HS-27A (cell line): ENCODE results near the gene CMTM7.
"Not testable (repeated sequence)": the region's sequence is repeated elsewhere in the genome, so short reads cannot be mapped to it uniquely, and the experiment has no call there.

Experiments used
- DNase-seq: peaks from one replicate; pipeline ENCODE4 v3.0.0-alpha.2; 2012; ENCODE audit warnings: low read depth, missing footprints

CMTM7 gene

DNA sequence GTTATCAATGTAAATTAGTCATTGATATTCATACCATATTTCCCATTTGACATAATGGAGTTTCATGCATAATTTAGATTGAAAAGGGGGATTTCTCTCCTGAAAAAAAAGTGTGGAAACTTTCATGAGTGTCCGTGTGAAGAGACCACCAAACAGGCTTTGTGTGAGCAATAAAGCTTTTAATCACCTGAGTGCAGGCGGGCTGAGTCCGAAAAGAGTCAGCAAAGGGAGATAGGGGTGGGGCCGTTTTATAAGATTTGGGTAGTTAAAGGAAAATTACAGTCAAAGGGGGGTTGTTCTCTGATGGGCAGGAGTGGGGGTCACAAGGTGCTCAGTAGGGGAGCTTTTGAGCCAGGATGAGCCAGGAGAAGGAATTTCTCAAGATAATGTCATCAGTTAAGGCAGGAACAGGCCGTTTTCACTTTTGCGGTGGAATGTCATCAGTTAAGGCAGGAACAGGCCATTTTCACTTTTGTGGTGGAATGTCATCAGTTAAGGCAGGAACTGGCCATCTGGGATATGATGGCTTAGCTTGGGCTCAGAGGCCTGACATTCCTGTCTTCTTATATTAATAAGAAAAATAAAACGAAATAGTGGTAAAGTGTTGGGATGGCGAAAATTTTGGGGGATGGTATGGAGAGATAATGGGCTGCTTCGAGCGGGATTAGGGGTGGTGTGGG lies 69.3 kb downstream of the CMTM7 start:
- not testable (repeated sequence) for DNase-seq

DNA sequence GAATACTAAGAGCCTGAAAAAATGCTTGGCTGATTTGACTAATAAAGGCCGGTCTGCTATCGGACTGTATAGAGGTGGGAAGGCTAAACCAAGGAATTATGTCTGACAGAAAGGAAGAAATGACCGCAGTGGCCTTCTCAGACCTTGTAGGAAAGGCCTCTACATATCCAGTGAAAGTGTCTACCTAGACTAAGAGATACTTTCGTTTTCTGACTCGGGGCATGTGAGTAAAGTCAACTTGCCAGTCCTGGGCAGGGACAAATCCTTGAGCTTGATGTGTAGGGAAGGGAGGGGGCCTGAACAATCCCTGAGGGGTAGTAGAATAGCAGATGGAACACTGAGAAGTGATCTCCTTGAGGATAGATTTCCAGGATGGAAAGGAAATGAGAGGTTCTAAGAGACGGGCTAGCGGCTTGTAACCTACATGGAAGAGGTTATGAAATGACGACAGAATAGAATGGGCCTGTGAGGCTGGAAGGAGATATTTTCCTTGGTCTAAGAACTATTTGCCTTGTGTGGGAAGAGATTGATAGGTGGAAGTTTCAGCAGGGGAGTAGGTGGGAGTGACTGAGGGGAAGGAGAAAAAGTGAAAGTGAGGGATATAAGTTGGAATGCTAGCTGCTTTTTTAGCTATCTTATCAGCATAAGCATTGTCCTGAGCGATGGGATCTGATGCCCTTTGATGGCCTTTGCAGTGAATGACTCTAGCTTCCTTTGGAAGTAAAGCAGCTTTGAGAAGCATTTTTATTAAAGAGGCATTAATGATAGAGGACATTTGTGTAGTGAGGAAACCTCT lies 70.7 kb downstream of the CMTM7 start:
- DNase-seq, result not testable (repeated sequence)

DNA sequence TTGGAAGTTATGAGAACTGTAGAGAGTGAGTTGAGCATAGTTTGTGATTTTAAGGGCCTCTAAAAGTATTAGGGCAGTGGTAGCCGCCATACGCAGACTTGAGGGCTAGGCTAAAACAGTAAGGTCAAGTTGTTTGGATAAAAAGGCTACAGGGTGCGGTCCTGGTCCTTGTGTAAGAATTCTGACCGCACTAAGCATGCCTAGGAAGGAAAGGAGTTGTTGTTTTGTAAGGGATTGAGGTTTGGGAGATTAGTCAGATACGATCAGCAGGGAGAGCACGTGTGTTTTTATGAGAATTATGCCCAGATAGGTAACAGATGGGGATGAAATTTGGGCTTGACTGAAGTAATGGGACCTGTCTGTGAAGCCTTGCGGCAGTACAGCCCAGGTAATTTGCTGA lies 71.8 kb downstream of the CMTM7 start:
- DNase-seq, result not testable (repeated sequence)

DNA sequence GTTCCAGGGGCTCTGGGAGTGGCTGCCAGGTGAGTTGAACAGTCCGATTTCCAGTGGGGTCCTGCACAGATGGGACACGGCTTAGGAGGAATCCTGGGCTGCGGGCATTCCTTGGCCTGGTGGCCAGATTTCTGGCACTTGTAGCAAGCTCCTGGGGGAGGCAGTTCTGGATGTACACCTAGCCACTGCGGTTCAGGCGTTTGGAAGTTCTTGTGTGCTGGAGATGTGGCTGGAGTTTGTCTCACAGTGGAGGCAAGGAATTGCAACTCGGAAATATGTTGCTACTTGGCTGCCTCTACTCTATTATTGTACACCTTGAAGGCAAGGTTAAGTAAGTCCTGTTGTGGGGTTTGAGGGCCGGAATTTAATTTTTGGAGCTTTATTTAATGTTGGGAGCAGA lies 73.1 kb downstream of the CMTM7 start:
- not testable (repeated sequence) for DNase-seq

- not testable (repeated sequence) for DNase-seq
Observed at GRCh38 chr3:32466808-32467207, 75.2 kb downstream of the CMTM7 start.

GRCh38 chr3:32467333-32468070 lies 75.8 kb downstream of the CMTM7 start:
- no peak for DNase-seq

DNA sequence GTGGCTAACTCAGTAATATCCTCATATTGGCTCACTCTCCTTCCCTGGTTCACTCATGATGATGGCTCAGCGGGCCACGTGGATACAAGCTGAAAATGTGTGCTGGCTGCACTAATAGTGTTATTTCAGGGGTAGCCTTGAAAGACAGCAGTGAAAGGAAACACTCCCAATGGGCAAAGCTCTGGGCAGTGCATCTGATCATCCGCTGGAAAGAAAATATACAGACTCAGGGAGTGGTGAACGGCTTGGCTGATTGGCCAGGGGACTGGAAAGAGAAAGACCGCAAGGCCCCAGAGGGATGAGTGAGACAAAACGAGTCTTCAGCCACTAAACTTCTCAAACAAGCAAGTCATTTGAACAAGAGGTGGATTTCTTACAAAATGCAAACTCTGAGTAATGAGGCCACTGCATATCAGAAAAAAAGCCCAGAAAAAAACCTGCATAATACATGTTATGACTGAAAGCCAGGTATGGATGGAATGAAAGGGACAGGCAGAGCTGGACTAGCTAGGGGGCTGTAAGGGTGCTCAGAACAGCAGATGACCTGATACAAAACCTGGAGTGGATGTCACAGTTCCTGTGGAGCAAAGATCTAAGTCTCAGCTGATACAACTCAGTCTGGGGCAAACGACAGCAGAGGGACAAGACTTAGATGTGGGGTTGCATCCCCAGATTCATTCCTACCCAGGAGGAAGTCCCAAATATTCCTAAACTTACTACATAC lies 77.7 kb downstream of the CMTM7 start:
- DNase-seq, result no peak

DNA sequence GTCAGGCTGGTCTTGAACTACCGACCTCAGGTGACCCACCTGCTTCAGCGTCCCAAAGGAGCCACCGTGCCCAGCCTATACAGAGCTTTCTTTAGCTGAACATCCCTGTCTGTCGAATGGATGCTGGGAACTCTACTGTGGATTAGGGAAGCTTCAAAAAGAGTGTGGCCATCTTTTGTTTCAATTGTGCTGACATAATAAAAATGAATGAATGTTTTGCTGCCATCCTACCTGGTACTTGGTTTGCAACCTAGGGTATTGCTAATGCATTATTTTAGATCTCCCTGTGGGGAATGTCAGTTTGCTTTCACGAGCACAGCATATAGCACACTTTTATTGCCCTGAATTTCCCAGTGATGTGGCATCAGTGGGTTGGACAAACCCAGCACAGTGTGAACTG lies 78.7 kb downstream of the CMTM7 start:
- no peak for DNase-seq

DNA sequence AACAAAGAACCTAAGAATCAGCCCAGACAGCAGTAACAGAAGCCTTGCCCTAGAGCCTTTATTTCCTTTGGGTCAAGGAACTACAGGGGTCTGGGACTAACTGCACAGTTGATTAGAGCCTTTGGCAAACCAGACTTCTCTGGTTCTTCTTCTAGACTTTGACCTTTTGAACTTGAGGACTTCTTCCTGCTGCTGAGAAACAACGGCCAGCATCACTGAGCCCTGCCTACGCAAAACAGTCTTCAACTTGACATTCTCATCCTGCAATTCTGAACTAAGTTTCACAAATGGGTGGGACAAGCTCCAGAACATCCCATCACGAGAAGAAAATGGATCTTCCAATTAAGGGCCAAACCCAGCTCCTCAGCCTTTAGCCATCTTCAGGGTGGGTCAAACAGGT lies 79.6 kb downstream of the CMTM7 start:
- DNase-seq, result no peak

DNA sequence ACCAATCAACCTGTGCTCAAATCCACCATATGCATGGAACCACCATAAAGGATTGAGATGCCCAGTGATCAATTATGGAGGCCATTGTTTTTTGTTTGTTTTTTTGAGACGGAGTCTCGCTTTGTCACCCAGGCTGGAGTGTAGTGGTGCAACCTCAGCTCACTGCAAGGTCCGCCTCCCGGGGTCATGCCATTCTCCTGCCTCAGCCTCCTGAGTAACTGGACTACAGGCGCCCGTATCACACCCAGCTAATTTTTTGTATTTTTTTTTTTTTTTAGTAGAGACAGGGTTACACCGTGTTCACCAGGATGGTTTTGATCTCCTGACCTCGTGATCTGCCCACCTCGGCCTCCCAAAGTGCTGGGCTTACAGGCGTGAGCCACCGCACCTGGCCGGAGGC lies 80.5 kb downstream of the CMTM7 start:
- not testable (repeated sequence) for DNase-seq

DNA sequence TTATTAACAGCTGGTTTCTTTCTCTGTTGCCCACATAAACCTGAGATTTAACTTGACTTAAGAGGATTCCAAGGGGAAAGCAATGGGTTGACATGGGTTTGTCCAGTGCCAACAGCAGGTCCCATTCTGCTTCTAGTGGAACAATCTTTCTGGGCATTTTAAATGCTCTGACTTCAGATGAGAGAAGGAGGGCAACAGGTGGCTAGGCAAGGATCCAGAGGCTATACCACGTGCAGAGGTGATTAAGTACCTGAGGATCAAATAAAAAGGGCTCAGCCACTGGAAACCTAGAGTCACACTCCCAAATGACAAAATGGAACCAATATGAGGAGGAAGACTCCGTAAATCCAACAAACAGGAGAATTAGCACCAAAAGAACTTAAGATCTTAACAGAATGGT lies 82.5 kb downstream of the CMTM7 start:
- no peak for DNase-seq

GRCh38 chr3:32480604-32481003 lies 89.0 kb downstream of the CMTM7 start:
- no peak for DNase-seq

GRCh38 chr3:32481791-32482631 lies 90.4 kb downstream of the CMTM7 start:
- no peak for DNase-seq

DNA sequence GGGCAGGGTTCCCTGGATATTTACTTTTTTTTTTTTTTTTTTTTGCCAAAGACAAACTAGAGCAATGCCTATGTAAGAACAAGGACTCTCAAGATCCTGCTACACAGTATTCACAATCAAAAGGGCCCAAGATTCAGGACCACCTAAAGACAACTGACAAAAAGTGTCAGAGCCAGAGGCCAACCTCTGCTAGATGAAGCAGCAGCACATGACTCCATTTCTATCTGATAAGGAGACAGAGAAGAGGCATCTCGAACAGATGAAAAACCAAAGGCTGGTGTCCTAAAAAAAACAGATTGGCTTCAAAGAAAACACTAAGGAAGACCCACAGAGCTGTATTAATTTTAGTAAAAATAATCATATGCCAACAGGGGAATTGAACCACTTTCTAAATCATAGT lies 91.0 kb downstream of the CMTM7 start:
- DNase-seq, result no peak

DNA sequence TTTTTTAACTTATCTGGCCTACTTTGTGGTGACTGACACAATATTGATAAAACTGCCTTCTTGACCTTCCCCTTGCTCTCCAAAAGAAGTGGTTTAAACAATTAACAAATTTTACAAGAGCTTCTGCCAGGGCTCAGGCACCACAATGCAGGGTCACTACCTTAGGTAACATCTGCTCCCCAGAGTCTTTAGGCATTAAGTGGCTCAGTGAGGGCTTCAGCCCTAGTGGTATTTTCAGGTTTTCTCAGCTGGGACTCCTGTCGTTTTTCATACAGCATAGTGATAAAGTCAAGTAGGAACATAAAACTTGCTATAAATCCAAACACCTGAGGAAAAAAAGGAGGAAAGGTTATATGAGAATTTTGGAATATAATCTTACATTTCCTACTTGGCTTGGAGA lies 92.1 kb downstream of the CMTM7 start:
- DNase-seq, result no peak

- DNase-seq, result no peak
Observed at GRCh38 chr3:32484436-32484835, 92.8 kb downstream of the CMTM7 start.

- DNase-seq, result no peak
Observed at GRCh38 chr3:32487781-32488473, 96.3 kb downstream of the CMTM7 start.

DNA sequence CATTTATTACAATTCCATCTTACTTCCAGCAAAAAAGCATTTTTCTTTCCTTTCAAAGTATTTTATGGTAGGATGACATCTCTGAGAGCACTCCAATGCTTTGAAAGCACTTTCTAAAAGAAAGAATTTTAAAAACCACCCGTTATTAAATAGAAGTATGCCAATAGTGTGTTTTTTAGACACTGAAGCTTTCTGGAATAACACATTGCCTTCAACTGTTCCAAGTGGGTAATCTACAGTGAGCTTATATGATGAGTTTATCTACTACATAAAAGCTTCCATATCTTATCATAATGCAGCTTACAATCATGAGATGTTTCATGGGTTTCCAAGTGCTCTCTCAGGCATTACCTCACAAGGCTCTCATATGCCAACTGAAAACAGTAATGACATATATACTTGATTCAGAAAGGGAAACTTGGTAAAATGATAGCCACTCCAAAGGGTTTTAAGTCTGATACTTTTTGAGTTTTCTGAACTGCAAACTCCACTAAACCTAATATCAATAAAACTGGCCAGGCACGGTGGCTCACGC lies 96.9 kb downstream of the CMTM7 start:
- DNase-seq, result no peak

GRCh38 chr3:32492684-32493436 lies 101.2 kb downstream of the CMTM7 start:
- DNase-seq, result no peak
